Neuronal stem cell (in vitro differentiated cells): ENCODE data around the gene BTRC.

Experiments used
- DNase-seq: peaks from one replicate; pipeline ENCODE4 v3.0.0-alpha.2; 2013; ENCODE audit warnings: low spot score
- H2AFZ ChIP-seq: one replicate; pipeline ENCODE4 v1.6.1; 2013; ENCODE audit warnings: mild to moderate bottlenecking, low read length, inconsistent platforms
- H2AK5ac ChIP-seq: 2 replicates; pipeline ENCODE4 v1.6.1; 2013; ENCODE audit warnings: low read depth, mild to moderate bottlenecking, inconsistent platforms, low read length, moderate library complexity, mixed read lengths
- H2BK120ac ChIP-seq: 2 replicates; pipeline ENCODE4 v1.6.1; 2013; ENCODE audit warnings: low read depth, mild to moderate bottlenecking, inconsistent platforms, low read length, moderate library complexity, mixed read lengths
- H2BK12ac ChIP-seq: one replicate; pipeline ENCODE4 v1.6.1; 2013; ENCODE audit warnings: low read length, inconsistent platforms
- H2BK15ac ChIP-seq: 2 replicates; pipeline ENCODE4 v1.6.1; 2013; ENCODE audit warnings: mild to moderate bottlenecking, low read length, inconsistent platforms, mixed read lengths
- H2BK5ac ChIP-seq: one replicate; pipeline ENCODE4 v1.6.1; 2013; ENCODE audit warnings: inconsistent platforms, mild to moderate bottlenecking, low read length, moderate library complexity
- H3K14ac ChIP-seq: one replicate; pipeline ENCODE4 v1.6.1; 2013; ENCODE audit warnings: low read length, inconsistent platforms
- H3K18ac ChIP-seq: 2 replicates; pipeline ENCODE4 v1.6.1; 2013; ENCODE audit warnings: low read length, inconsistent platforms
- H3K23ac ChIP-seq: 2 replicates; pipeline ENCODE4 v1.6.1; 2013; ENCODE audit warnings: low read depth, mild to moderate bottlenecking, mixed read lengths, low read length, inconsistent platforms; ENCODE audit not compliant: poor library complexity
- H3K27ac ChIP-seq: replicated peaks from 3 replicates; pipeline ENCODE4 v1.5.1; 2013; ENCODE audit warnings: low read length, inconsistent platforms
- H3K27me3 ChIP-seq, 3 experiments: 2 replicates each; pipeline ENCODE4 v1.6.1; 2013; ENCODE audit warnings: low read length in 3 of 3, mild to moderate bottlenecking in 2 of 3, inconsistent platforms in 1 of 3, low read depth in 1 of 3, mixed read lengths in 1 of 3, moderate library complexity in 1 of 3; ENCODE audit not compliant: control insufficient read depth in 3 of 3, insufficient read depth in 3 of 3
- H3K36me3 ChIP-seq, 2 donors: replicated peaks in 1 of 2; 2 replicates each; pipeline ENCODE4 v1.6.1; 2013; ENCODE audit warnings: low read length in 2 of 2; ENCODE audit not compliant: control insufficient read depth in 2 of 2, insufficient read depth in 2 of 2
- H3K4ac ChIP-seq: 2 replicates; pipeline ENCODE4 v1.6.1; 2013; ENCODE audit warnings: inconsistent platforms, mild to moderate bottlenecking, low read length, moderate library complexity
- H3K4me1 ChIP-seq, 2 donors: 1 replicate in 1 of 2; 2 replicates in 1 of 2; pipeline ENCODE4 v1.6.1; 2013; ENCODE audit warnings: low read length in 2 of 2, low read depth in 1 of 2; ENCODE audit not compliant: control insufficient read depth in 2 of 2, insufficient read depth in 1 of 2
- H3K4me2 ChIP-seq: one replicate; pipeline ENCODE4 v1.6.1; 2013; ENCODE audit warnings: mild to moderate bottlenecking, low read length, inconsistent platforms; ENCODE audit not compliant: insufficient read depth, poor library complexity, severe bottlenecking
- H3K4me3 ChIP-seq, 2 donors: 2 replicates each; pipeline ENCODE4 v1.5.1; 2013; ENCODE audit warnings: low read length in 2 of 2, mild to moderate bottlenecking in 2 of 2, inconsistent platforms in 1 of 2, moderate library complexity in 1 of 2
- H3K79me1 ChIP-seq: one replicate; pipeline ENCODE4 v1.6.1; 2013; ENCODE audit warnings: low read depth, mild to moderate bottlenecking, inconsistent platforms, low read length, moderate library complexity
- H3K9ac ChIP-seq: one replicate; pipeline ENCODE4 v1.6.1; 2013; ENCODE audit warnings: mild to moderate bottlenecking, low read depth, low read length, inconsistent platforms; ENCODE audit not compliant: poor library complexity
- H3K9me3 ChIP-seq, 2 donors: replicated peaks in 1 of 2; 2 replicates each; pipeline versions ENCODE3 to v1.6.1; 2013; ENCODE audit warnings: low read length in 2 of 2, mild to moderate bottlenecking in 2 of 2, inconsistent platforms in 1 of 2, low read depth in 1 of 2, mixed read lengths in 1 of 2, moderate library complexity in 1 of 2; ENCODE audit not compliant: control insufficient read depth in 2 of 2, insufficient read depth in 1 of 2
- H4K8ac ChIP-seq: one replicate; pipeline ENCODE4 v1.6.1; 2013; ENCODE audit warnings: low read depth, mild to moderate bottlenecking, inconsistent platforms, low read length, moderate library complexity
- H4K91ac ChIP-seq: one replicate; pipeline ENCODE4 v1.6.1; 2013; ENCODE audit warnings: low read length, low read depth, mild to moderate bottlenecking, inconsistent platforms; ENCODE audit not compliant: poor library complexity
- WGBS, 2 donors: extraction: QIAGEN DNeasy Blood & Tissue Kit; methylation state at CpG; one replicate each; pipeline ENCODE4 v1.1.7; 2013; ENCODE audit warnings: missing lambda C conversion rate in 2 of 2, mixed read lengths in 1 of 2; ENCODE audit not compliant: insufficient read length in 2 of 2, insufficient replicate concordance in 1 of 2; ENCODE audit errors: extremely low coverage in 2 of 2; 5-methylcytosine and 5-hydroxymethylcytosine counted together

BTRC gene

GRCh38 chr10:101564490-101564991, 210.6 kb downstream of the BTRC start:
- peak overlapping the region; percentile 73 for H2BK15ac ChIP-seq
- H2BK5ac ChIP-seq: no peak overlapping the region
- peaks cover 0 to 11% of the 10 kb centered on the region in 2 donors for H3K4me1 ChIP-seq
- H3K4ac ChIP-seq: no peak overlapping the region
- no peak overlapping the region for H3K4me2 ChIP-seq
- WGBS, 2 donors: no CpG with 5 or more reads among the region's 15 CpGs
- no peak overlapping the region for H3K18ac ChIP-seq
- H3K27ac ChIP-seq: no peak overlapping the region
- peak overlapping the region; percentile 81 for H2AK5ac ChIP-seq
- DNase-seq: no peak
- no peak overlapping the region for H4K8ac ChIP-seq
- peak overlapping the region; percentile 37 for H2BK120ac ChIP-seq
- H3K23ac ChIP-seq: no peak overlapping the region
- H3K79me1 ChIP-seq: no peaks in the 10 kb centered on the region
- H2AFZ ChIP-seq: no peak overlapping the region
- H3K14ac ChIP-seq: peak overlapping the region; percentile 39
- no peaks in the 10 kb centered on the region for H3K36me3 ChIP-seq
- H3K9ac ChIP-seq: no peak overlapping the region
- no peak overlapping the region for H3K4me3 ChIP-seq
- H2BK12ac ChIP-seq: no peak overlapping the region
- peaks cover 0 to 71% (median 30%) of the 10 kb centered on the region in 3 experiments for H3K27me3 ChIP-seq
- H4K91ac ChIP-seq: no peak overlapping the region
- no peaks in the 10 kb centered on the region for H3K9me3 ChIP-seq

GRCh38 chr10:101565370-101565900, 211.5 kb downstream of the BTRC start:
- H3K27me3 ChIP-seq: peaks cover 0 to 77% (median 36%) of the 10 kb centered on the region in 3 experiments
- no peak overlapping the region for H3K23ac ChIP-seq
- DNase-seq: no peak
- no peak overlapping the region for H3K18ac ChIP-seq
- no peak overlapping the region for H4K8ac ChIP-seq
- no peaks in the 10 kb centered on the region for H3K36me3 ChIP-seq
- no peak overlapping the region for H2BK5ac ChIP-seq
- H2BK15ac ChIP-seq: no peak overlapping the region
- no peaks in the 10 kb centered on the region for H3K79me1 ChIP-seq
- H4K91ac ChIP-seq: no peak overlapping the region
- H3K4me2 ChIP-seq: no peak overlapping the region
- no CpG with 5 or more reads among the region's 5 CpGs for WGBS, 2 donors
- H2BK12ac ChIP-seq: no peak overlapping the region
- H3K4me3 ChIP-seq: no peak overlapping the region
- no peak overlapping the region for H3K14ac ChIP-seq
- H3K4me1 ChIP-seq: peaks cover 2 to 13% of the 10 kb centered on the region in 2 donors
- H3K4ac ChIP-seq: no peak overlapping the region
- no peak overlapping the region for H3K9ac ChIP-seq
- no peak overlapping the region for H3K27ac ChIP-seq
- H2AK5ac ChIP-seq: no peak overlapping the region
- no peak overlapping the region for H2AFZ ChIP-seq
- no peaks in the 10 kb centered on the region for H3K9me3 ChIP-seq
- H2BK120ac ChIP-seq: no peak overlapping the region

DNA sequence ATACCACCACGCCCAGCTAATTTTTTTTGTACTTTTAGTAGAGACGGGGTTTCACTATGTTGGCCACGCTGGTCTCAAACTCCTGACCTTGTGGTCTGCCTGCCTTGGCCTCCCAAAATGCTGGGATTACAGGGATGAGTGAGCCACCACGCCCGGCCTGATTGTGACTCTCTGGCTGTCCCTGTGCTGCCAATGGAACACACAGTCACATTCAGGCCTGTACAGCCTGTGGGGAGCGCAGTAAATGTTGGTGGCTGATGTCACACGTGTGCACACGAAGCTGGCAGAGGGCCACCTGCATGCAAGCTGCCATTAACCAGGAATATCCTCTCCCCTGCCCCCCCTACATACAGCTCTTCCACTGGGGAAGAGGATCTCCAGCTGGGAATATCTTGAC, 212.0 kb downstream of the BTRC start:
- Histone ChIP-seq H2BK15ac (no peak overlapping the region), H3K27ac (no peak overlapping the region), H3K27me3 (peaks cover 0 to 82% (median 41%) of the 10 kb centered on the region in 3 experiments), H3K36me3 (no peaks in the 10 kb centered on the region), H4K91ac (no peak overlapping the region), H3K9me3 (no peaks in the 10 kb centered on the region), H3K4ac (no peak overlapping the region), H2BK12ac (no peak overlapping the region), H2AFZ (peak overlapping the region; percentile 81), H3K4me1 (peaks cover 6 to 16% of the 10 kb centered on the region in 2 donors), H3K4me3 (no peak overlapping the region), H2AK5ac (no peak overlapping the region), H4K8ac (no peak overlapping the region), H2BK5ac (no peak overlapping the region), H3K9ac (no peak overlapping the region), H3K79me1 (no peaks in the 10 kb centered on the region), H3K18ac (no peak overlapping the region), H3K4me2 (no peak overlapping the region), H3K14ac (peak overlapping the region; percentile 25), H3K23ac (peak overlapping the region; percentile 76), H2BK120ac (no peak overlapping the region)
- WGBS, 2 donors: no CpG with 5 or more reads among the region's 8 CpGs
- DNase-seq: no peak

- Histone ChIP-seq H3K27ac (no peak overlapping the region), H3K4me3 (no peak overlapping the region)
Measured at GRCh38 chr10:101566333-101567164, 212.6 kb downstream of the BTRC start.

More at GRCh38 chr10:101566333-101567164, 212.6 kb downstream of the BTRC start:
- Histone ChIP-seq H3K14ac (peak overlapping the region; percentile 25), H2AFZ (peak overlapping the region; percentile 81), H3K4me1 (peaks cover 8 to 16% of the 10 kb centered on the region in 2 donors), H3K9ac (peak overlapping the region; percentile 71), H2AK5ac (peak overlapping the region; percentile 27), H3K79me1 (no peaks in the 10 kb centered on the region), H3K23ac (peak overlapping the region; percentile 76), H2BK5ac (no peak overlapping the region), H2BK12ac (peak overlapping the region; percentile 44), H3K4me2 (no peak overlapping the region), H4K91ac (peak overlapping the region; percentile 56), H2BK120ac (no peak overlapping the region), H3K18ac (peak overlapping the region; percentile 93), H4K8ac (peak overlapping the region; percentile 52), H3K27me3 (peaks cover 0 to 88% (median 47%) of the 10 kb centered on the region in 3 experiments), H2BK15ac (no peak overlapping the region), H3K9me3 (no peaks in the 10 kb centered on the region), H3K36me3 (no peaks in the 10 kb centered on the region), H3K4ac (no peak overlapping the region)
- no CpG with 5 or more reads among the region's 59 CpGs for WGBS, 2 donors
- no peak for DNase-seq
